ENCODE results near the gene SHISA5. TPM values are rescaled to one million over a fixed set of nuclear protein-coding genes. Genes with fewer than 3 reads are reported as not detected.

Gene SHISA5
- total RNA-seq, 4 donors from 2014 or later: 98.2 to 191 (median 122) TPM

DNA sequence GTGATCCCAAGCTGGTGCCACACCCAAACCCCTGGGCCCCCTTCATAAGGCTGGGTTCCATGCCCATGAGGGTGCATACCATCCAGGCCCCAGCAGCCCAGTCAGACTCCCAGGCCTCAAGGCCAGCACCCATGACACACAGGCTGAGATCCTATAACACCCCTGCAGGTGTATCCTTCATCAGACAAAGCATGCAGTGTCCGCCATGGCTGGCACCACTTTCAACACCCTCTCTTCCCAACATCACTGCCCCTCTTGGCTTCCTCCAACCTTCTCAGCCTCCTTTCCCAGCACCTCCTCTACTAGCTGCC lies 67.5 kb downstream of the SHISA5 start:
- peak overlapping the region in 3 of 4 donors; percentile 59 to 99 (median 98) for H3K27ac ChIP-seq
- ATAC-seq: no peak
- H3K36me3 ChIP-seq: peaks cover 0 to 17% of the 10 kb centered on the region in 2 donors
- H3K4me1 ChIP-seq: peaks cover 2 to 64% (median 29%) of the 10 kb centered on the region in 3 donors
- no peaks in the 10 kb centered on the region for H3K27me3 ChIP-seq
- no peak overlapping the region for H3K4me3 ChIP-seq
- 50% methylated on average over 1 of the region's 1 CpG for WGBS, 2 donors (ENCODE audit: low coverage in 1 of 2)
- no peak for TF ChIP-seq POLR2A (IDR thresholded peaks at IDR 0.05)
- H3K9me3 ChIP-seq: no peaks in the 10 kb centered on the region

DNA sequence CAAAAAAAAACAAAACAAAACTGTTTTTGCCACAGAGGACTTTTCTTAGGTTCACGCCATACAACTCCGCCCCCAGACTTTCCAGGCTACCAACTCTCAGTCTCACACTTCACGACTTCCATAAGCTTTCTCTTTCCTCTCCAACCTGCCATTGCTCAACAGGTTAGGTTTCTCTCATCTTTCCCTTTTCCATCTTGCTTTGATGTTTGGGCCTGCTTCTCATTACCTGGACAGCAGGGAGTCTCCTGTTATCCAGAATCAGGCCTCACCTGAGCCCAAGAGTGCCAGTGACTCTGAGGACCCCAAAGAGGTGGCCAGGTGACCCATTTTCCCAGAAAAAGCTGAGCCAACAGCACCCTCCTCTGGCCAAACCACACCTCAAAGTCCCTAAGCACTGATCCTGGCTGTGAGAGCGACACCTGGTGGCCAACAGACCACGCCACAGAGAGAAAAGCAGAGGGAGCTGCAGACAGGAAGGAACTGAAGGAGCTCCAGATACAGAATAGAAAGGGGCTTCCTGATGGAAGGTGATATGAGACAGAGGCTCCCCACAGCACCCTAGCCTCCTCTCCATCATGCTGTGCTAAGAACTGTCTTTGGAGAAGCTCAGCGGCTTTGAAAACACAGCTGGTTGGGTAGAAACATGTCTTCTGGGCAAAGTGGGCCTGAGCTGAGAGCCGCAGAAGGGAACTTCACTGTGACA lies 68.0 kb downstream of the SHISA5 start:
- H3K9me3 ChIP-seq: no peaks in the 10 kb centered on the region
- H3K4me1 ChIP-seq: peaks cover 2 to 60% (median 24%) of the 10 kb centered on the region in 3 donors
- ATAC-seq: peak; percentile 49
- peaks cover 0 to 13% of the 10 kb centered on the region in 2 donors for H3K36me3 ChIP-seq
- no peaks in the 10 kb centered on the region for H3K27me3 ChIP-seq
- peak overlapping the region; percentile 69 to 99 (median 92) for H3K27ac ChIP-seq
- 36 to 48% methylated on average over 3 to 4 of the region's 7 CpGs for WGBS, 2 donors (ENCODE audit: low coverage in 1 of 2)
- TF ChIP-seq, protein P1, sequence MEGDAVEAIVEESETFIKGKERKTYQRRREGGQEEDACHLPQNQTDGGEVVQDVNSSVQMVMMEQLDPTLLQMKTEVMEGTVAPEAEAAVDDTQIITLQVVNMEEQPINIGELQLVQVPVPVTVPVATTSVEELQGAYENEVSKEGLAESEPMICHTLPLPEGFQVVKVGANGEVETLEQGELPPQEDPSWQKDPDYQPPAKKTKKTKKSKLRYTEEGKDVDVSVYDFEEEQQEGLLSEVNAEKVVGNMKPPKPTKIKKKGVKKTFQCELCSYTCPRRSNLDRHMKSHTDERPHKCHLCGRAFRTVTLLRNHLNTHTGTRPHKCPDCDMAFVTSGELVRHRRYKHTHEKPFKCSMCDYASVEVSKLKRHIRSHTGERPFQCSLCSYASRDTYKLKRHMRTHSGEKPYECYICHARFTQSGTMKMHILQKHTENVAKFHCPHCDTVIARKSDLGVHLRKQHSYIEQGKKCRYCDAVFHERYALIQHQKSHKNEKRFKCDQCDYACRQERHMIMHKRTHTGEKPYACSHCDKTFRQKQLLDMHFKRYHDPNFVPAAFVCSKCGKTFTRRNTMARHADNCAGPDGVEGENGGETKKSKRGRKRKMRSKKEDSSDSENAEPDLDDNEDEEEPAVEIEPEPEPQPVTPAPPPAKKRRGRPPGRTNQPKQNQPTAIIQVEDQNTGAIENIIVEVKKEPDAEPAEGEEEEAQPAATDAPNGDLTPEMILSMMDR (IDR thresholded peaks at IDR 0.05): peak in 3 of 4 experiments; percentile 98 to 99 (median 99)
- no peak for TF ChIP-seq EP300 (IDR thresholded peaks at IDR 0.05)
- TF ChIP-seq POLR2A (IDR thresholded peaks at IDR 0.05): no peak
- peak; percentile 19 for TF ChIP-seq POLR2AphosphoS5 (IDR thresholded peaks at IDR 0.05)
- no peak overlapping the region for H3K4me3 ChIP-seq

DNA sequence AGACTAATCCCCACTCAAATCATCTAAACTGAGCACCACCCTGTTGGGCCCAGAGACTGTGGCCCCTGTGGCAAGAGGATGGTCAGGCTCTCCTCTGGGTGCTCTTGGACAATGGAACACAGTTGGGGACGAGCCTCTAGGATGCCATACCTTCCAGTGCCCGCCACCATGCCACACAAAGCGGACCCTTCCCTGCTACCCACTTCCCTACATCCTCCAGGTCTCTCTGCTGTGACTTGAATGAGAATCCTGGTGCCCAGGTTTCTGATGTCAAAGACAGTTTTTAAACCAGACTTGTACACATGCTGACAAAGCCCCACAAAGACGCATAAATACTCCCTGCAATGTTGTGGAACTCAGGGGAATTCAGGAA lies 68.8 kb downstream of the SHISA5 start:
- Histone ChIP-seq H3K4me3 (no peak overlapping the region), H3K27ac (peak overlapping the region; percentile 69 to 99 (median 92)), H3K27me3 (no peaks in the 10 kb centered on the region), H3K9me3 (no peaks in the 10 kb centered on the region), H3K4me1 (peaks cover 6 to 63% (median 29%) of the 10 kb centered on the region in 3 donors), H3K36me3 (peaks cover 0 to 13% of the 10 kb centered on the region in 2 donors)
- 38 to 96% methylated on average over 1 to 4 of the region's 4 CpGs for WGBS, 2 donors (ENCODE audit: low coverage in 1 of 2)
- no peak for ATAC-seq
- TF ChIP-seq EP300 (IDR thresholded peaks at IDR 0.05): no peak
- TF ChIP-seq, protein P1 (IDR thresholded peaks at IDR 0.05): no peak
- TF ChIP-seq POLR2AphosphoS5 (IDR thresholded peaks at IDR 0.05): no peak
- no peak for TF ChIP-seq POLR2A (IDR thresholded peaks at IDR 0.05)

DNA sequence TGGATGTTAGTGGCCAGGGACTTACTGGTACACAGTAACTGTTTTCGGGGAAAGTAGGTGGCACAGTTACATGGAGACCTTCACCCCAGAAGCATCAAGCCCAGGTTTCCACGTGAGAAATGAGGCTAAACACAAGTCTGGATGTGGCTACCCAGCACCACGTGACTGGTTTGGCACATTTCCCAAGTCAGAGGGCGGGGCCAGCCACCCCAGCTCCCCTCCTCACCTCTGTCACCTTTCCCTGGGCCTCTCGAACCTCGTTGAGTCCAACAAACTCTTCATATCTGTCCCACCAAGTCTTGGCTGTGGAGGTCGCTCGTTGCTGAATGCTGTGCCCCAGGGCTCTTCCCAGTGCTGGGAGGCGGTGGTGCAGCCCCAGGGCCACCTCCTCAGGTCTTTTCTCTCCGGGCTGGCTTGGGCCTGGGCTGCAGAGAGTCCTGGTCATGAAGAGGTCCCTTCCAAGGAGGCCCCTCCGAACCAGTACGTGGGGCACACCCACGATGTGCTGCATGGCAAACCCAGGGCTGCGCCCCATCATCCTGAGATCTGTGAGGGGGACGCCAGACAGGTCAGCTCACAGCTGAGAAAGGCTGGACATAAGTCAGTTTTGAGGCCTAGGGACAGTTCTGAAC lies 69.3 kb downstream of the SHISA5 start:
- H3K27ac ChIP-seq: peak overlapping the region; percentile 69 to 99 (median 92)
- no peaks in the 10 kb centered on the region for H3K27me3 ChIP-seq
- TF ChIP-seq, protein P1 (IDR thresholded peaks at IDR 0.05): no peak
- TF ChIP-seq POLR2A (IDR thresholded peaks at IDR 0.05) (no peak), POLR2AphosphoS5 (IDR thresholded peaks at IDR 0.05) (no peak), EP300 (IDR thresholded peaks at IDR 0.05) (no peak)
- no peak overlapping the region for H3K4me3 ChIP-seq
- peaks cover 0 to 13% of the 10 kb centered on the region in 2 donors for H3K36me3 ChIP-seq
- 30 to 40% methylated on average over 2 to 7 of the region's 15 CpGs for WGBS, 2 donors (ENCODE audit: low coverage in 1 of 2)
- no peak for ATAC-seq
- H3K4me1 ChIP-seq: peaks cover 6 to 66% (median 31%) of the 10 kb centered on the region in 3 donors
- H3K9me3 ChIP-seq: no peaks in the 10 kb centered on the region

DNA sequence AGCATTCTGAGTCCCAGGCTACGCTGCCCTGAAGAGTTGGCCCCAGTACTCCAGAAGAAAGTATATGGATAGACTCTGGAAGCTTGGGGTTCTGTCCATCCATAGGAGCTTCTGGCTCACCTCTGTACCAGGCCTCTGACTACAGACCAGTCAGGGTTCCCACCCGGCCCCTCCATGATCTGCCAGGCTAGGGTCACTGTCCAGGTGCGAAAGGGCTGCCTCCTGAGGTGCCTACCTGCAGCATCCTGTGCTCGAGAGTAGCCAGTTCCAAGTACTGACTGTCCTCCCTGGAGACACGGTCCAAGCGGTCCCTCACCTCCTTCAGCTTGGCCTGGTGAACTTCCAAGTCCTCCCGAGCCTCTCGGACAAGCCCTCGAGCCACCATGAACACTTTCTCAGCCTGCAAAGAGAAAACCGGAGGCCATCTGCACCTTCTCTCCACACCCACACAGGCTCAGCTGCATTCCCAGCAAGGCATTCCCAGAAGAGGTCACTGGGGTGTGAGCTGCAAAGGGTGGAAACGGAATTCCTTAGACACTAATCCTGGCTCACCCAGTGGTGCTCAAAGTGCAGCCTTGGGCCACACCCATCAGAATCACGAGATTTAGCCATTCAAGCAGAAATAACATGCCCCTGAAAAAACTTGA lies 70.4 kb downstream of the SHISA5 start:
- peaks cover 6 to 58% (median 28%) of the 10 kb centered on the region in 3 donors for H3K4me1 ChIP-seq
- H3K27me3 ChIP-seq: no peaks in the 10 kb centered on the region
- WGBS, 2 donors (ENCODE audit: low coverage in 1 of 2): 35 to 40% methylated on average over 1 to 9 of the region's 12 CpGs
- TF ChIP-seq POLR2AphosphoS5 (IDR thresholded peaks at IDR 0.05) (peak; percentile 67), EP300 (IDR thresholded peaks at IDR 0.05) (no peak), POLR2A (IDR thresholded peaks at IDR 0.05) (no peak)
- no peaks in the 10 kb centered on the region for H3K9me3 ChIP-seq
- peak overlapping the region in 1 of 2 donors; percentile 15 for H3K4me3 ChIP-seq
- ATAC-seq: peak; percentile 43
- H3K36me3 ChIP-seq: peaks cover 0 to 13% of the 10 kb centered on the region in 2 donors
- peak overlapping the region; percentile 69 to 99 (median 92) for H3K27ac ChIP-seq
